Effector memory CD8-positive, alpha-beta T cell (primary cell): Measurements from ENCODE around the gene CXCL3.

ENCODE experiments used
- ATAC-seq: fragments of 150-1000 bp; cut with Tn5 transposase; replicated peaks from 2 replicates; pipeline ENCODE4 v1.10.0; 2021; ENCODE audit warnings: mild to moderate bottlenecking, moderate library complexity
- DNase-seq, 3 experiments: peaks; one replicate each; pipeline ENCODE4 v3.0.0; 2021
- H3K27ac Mint-ChIP-seq, 2 donors: one replicate each; pipeline ENCODE4 v1.8.0; 2022; ENCODE audit warnings: mild to moderate bottlenecking in 2 of 2, mixed read lengths in 2 of 2, moderate library complexity in 2 of 2
- H3K27me3 Mint-ChIP-seq, 2 donors: one replicate each; pipeline ENCODE4 v1.8.0; 2022; ENCODE audit warnings: mixed read lengths in 2 of 2
- H3K36me3 Mint-ChIP-seq: one replicate; pipeline ENCODE4 v1.8.0; 2022; ENCODE audit warnings: mild to moderate bottlenecking, moderate library complexity, mixed read lengths; ENCODE audit not compliant: insufficient read depth
- H3K4me1 Mint-ChIP-seq, 2 donors: one replicate each; pipeline ENCODE4 v1.8.0; 2022; ENCODE audit warnings: low read depth in 2 of 2, mixed read lengths in 2 of 2
- H3K4me3 Mint-ChIP-seq, 2 donors: one replicate each; pipeline ENCODE4 v1.8.0; 2022; ENCODE audit warnings: mild to moderate bottlenecking in 2 of 2, mixed read lengths in 2 of 2, moderate library complexity in 2 of 2
- H3K9me3 Mint-ChIP-seq, 2 donors: one replicate each; pipeline ENCODE4 v1.8.0; 2022; ENCODE audit warnings: mixed read lengths in 2 of 2

Gene CXCL3

DNA sequence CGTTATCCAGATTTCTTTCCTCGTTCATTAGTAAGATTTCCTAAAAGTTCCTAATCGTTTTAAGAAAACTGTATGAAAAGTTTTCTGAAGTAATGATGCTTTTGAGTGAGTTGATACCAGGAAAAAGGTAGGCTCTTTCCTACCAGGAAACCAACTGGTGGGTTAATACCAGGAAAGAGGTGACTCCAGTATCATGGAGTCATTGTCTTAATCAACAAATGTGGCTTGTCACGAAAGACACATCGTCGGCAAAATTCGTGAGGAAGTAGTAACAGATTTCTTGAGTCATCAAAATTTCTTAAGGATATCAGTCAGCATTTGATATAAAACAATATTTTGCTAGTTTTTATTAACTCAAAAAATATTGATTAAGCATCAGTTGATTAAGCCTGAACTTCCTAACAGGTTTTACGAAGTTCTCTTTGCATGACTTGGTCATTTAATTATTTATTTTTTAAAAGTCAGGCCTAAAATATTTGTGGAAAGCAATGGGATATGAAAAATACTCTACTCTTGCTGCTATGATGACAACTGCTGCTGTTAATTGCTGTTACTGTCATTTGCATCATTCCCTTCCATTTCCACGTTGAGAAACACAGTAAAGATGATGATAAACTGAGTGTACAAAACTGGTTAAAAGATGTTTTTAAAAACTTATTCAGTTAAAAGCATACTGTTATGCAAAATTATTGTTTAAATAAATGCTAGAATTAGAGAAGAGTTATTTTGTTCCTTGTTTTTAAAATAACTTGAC lies 47.3 kb downstream of the CXCL3 start:
- ATAC-seq (no peak), DNase-seq (no peak)
- Mint-ChIP-seq H3K4me3 (no peak overlapping the region), H3K27me3 (no peaks in the 10 kb centered on the region), H3K36me3 (peaks cover 4% of the 10 kb centered on the region), H3K4me1 (no peaks in the 10 kb centered on the region), H3K27ac (no peak overlapping the region), H3K9me3 (no peaks in the 10 kb centered on the region)

DNA sequence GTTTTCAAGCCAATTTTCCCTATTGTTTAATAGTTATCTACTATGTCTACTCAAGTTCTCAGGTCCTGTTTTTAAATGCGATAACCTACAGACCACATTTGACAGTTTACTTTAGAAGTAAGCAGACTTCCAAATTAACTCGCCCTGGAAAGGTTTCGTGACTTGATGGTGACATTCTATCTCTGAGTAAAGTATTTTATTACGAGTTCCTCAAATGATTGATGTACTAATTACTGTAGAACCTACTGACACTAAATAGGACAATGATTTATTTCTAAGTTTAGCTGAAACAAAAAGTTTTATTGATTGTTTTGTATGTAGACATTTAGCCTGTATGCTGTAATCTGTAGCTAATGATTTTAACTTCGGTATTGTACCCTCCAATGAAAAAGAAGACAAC lies 48.6 kb downstream of the CXCL3 start:
- ATAC-seq: no peak
- Mint-ChIP-seq H3K27me3 (no peaks in the 10 kb centered on the region), H3K27ac (no peak overlapping the region), H3K9me3 (no peaks in the 10 kb centered on the region), H3K4me1 (no peaks in the 10 kb centered on the region), H3K4me3 (no peak overlapping the region), H3K36me3 (peaks cover 4% of the 10 kb centered on the region)
- no peak for DNase-seq

DNA sequence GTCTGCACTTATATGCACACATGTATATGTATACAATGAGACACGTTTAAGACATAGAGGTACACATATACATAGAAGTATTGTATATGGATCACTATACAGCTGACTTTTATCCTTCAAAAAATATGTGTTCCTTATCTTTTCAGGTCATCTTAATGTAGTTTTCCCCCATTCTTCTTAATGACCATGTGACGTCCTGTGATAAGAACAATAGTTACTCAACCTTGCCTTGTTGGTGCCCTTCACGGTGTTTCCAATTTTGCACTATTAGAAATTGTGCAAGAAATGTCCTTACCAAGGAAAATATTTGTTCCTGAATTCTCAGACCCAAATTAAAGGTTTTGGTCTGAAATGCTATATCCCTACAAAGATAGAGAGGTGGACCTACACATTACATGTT lies 49.5 kb downstream of the CXCL3 start:
- Mint-ChIP-seq H3K36me3 (peaks cover 4% of the 10 kb centered on the region), H3K4me1 (no peaks in the 10 kb centered on the region), H3K27me3 (no peaks in the 10 kb centered on the region), H3K9me3 (no peaks in the 10 kb centered on the region), H3K4me3 (no peak overlapping the region), H3K27ac (no peak overlapping the region)
- DNase-seq: no peak
- no peak for ATAC-seq

DNA sequence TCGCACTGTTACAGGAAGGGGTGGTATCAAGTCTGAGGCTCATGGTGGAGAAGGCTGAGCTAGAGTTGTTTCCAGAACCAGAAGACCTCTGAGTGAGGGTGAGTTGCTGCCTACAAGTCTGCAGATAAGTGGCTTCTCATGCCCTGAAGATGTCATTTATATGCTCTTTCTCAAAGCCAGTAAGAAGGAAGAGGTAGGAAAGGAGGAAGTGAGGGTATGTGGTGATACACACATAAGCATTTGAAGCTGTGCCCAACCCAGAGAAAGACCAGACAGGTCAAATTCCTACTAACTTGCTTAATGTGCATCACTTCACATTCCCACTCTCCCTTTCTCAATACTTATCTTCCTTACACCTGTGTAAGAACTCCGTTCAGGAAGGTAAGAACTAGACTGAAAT lies 50.4 kb downstream of the CXCL3 start, which contains the start of gene PPBP:
Gene PPBP (minus strand): TSS at position 130 of the 400 bp plus-strand sequence. CDS start 87 bp downstream, at position 43.
- peaks cover 4% of the 10 kb centered on the region for H3K36me3 Mint-ChIP-seq
- no peak within 1 kb of the TSS for H3K4me3 Mint-ChIP-seq
- no peaks in the 10 kb centered on the region for H3K4me1 Mint-ChIP-seq
- no peaks in the 10 kb centered on the region for H3K27me3 Mint-ChIP-seq
- no peak for DNase-seq
- no peak within 1 kb of the TSS for H3K27ac Mint-ChIP-seq
- ATAC-seq: no peak
- no peaks in the 10 kb centered on the region for H3K9me3 Mint-ChIP-seq
